ENCODE results near the gene TNFRSF19.

The TNFRSF19 gene

DNA sequence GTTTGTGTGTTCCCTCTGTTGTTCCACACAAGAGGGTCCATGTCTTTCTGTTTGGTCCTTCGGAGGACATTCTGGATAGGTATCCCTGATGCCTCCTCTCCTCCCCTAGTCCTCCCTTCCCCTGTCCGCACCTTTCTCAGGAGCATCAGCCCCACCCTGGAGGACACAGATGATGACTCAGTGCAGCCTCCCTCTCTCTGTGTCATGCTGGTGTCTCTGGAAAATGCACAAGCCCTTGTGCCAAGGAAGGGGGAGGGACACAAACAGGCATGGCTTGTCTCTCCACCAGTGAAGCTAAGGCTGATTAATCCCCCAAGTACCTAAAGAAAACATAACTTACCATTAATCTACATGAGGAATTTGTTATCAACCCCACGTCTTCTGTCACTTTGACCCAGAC, 16.2 kb upstream of the TNFRSF19 start:
- TF ChIP-seq, protein P1, sequence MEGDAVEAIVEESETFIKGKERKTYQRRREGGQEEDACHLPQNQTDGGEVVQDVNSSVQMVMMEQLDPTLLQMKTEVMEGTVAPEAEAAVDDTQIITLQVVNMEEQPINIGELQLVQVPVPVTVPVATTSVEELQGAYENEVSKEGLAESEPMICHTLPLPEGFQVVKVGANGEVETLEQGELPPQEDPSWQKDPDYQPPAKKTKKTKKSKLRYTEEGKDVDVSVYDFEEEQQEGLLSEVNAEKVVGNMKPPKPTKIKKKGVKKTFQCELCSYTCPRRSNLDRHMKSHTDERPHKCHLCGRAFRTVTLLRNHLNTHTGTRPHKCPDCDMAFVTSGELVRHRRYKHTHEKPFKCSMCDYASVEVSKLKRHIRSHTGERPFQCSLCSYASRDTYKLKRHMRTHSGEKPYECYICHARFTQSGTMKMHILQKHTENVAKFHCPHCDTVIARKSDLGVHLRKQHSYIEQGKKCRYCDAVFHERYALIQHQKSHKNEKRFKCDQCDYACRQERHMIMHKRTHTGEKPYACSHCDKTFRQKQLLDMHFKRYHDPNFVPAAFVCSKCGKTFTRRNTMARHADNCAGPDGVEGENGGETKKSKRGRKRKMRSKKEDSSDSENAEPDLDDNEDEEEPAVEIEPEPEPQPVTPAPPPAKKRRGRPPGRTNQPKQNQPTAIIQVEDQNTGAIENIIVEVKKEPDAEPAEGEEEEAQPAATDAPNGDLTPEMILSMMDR (conservative IDR thresholded peaks at IDR 0.05; ENCODE audit: low read depth), result no peak
- no peak overlapping the region for H3K27ac ChIP-seq
- peak; percentile 45 for DNase-seq (ENCODE audit: low spot score)
- ChIA-PET CTCF (no interaction called here), POLR2A (ENCODE audit: low non-redundant PET) (no interaction called here)

DNA sequence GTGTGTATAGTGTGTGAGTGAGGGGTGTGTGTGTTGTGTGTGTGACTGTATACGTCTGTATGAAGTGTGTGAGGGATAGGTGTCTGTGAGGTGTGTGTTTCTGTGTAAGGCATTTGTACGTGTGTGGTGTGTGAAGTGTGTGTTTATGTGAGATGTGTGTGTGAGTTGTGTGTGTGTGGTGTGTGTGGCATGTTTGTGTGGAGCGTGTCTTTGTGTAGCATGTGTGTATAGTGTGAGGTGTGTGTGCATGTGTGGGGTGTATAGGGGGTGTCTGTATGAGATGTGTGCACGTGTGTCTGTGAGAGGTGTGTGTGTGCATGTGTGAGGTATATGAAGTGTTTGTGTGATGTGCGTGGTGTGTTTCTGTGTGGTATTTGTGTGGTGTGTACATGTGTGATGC, 13.2 kb upstream of the TNFRSF19 start:
- DNase-seq (ENCODE audit: low spot score), result no peak
- TF ChIP-seq, protein P1 (conservative IDR thresholded peaks at IDR 0.05; ENCODE audit: low read depth), result no peak
- no peak overlapping the region for H3K27ac ChIP-seq
- ChIA-PET CTCF (no interaction called here), POLR2A (ENCODE audit: low non-redundant PET) (no interaction called here)

DNA sequence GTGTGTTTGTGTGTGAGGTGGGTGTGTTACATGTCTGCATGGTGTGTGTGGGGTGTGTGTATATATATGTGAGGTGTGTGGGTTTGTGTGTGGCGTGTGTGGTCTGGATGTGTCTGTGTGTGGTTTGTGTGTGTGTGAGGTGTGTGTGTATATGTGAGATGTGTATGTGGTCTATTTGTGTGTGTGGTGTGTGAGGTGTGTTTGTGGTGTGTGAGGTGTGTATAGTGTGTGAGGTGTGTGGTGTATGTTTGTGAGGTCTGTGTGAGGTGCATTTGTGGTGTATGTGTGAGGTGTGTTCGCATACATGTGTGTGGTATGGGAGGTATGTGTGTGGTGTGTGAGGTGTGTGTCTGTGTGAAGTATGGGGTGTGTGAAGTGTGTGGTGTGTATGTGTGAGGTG, 12.5 kb upstream of the TNFRSF19 start:
- POLR2A ChIA-PET (ENCODE audit: low non-redundant PET), result no interaction called here
- CTCF ChIA-PET, result no interaction called here
- no peak for DNase-seq (ENCODE audit: low spot score)
- TF ChIP-seq, protein P1 (conservative IDR thresholded peaks at IDR 0.05; ENCODE audit: low read depth), result no peak
- H3K27ac ChIP-seq, result no peak overlapping the region

DNA sequence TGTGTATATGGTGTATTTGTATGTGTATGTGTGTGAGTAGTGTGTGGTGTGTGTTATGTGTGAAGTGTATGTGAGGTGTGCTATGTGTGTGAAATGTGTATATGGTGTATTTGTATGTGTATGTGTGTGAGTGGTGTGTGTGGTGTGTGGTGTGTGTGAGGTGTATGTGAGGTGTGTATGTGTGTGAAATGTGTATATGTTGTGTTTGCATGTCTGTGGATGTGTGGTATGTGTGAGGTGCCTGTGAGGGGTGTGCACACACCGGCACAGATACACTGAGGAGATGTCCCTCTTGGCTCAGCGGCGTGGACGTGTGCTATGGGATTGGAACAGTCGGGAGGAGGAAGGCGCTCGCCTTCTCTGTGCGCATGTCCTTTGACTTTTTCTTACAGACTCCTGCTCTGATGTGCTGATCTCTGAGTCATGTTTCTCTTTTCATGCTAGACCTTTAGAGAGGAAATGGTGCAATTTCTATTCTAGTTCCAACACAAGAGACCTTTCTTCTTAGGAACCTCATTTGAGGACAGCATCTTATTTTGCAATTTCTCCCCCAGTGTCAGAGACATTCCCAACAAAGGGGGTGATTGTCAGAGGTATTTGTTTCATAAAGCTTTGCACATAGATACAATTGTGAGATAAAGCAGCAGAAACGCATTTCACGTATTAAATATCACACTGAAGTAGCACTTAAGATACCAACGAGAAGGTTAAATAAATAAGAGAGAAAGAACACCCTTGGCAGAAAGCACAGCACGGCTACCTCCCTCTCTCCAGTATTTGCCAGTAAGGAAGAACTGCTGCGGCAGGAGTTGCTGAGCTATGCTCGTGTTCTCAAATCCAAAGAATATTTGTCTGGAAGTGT, 11.3 kb upstream of the TNFRSF19 start:
- ChIA-PET POLR2A (ENCODE audit: low non-redundant PET) (no interaction called here), CTCF (interaction anchor here (0.6 kb wide), 1 partner anchor 14 kb away, joined by 3 read pairs; no protein-coding TSS in a partner anchor)
- peak overlapping the region; percentile 75 for H3K27ac ChIP-seq
- TF ChIP-seq, protein P1 (conservative IDR thresholded peaks at IDR 0.05; ENCODE audit: low read depth), result no peak
- peak; percentile 79 for DNase-seq (ENCODE audit: low spot score)

DNA sequence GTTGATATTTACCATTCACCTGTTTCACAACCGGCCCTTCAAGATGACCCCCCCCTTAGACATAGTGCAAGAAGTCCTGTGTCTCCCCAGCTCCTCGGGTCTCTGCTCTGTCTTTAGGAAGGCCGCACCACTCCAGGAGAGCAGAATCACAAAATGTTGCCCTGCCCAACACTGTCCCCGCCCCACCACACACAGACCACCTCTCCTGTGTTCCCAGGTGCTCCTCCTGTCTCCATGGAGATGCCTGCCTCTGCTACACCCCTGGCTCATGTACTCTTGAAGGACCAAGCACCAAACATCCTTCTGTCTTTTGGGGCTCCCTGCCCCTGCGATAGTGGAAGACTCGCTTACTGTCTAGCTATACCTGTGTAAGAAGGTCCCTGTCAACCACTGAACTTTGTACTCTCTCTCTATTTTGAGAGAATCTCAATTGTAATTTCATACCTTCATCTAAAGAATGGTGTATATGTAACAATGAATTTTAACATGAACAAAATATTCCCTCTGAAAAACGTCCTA, 9.6 kb upstream of the TNFRSF19 start:
- H3K27ac ChIP-seq, result no peak overlapping the region
- POLR2A ChIA-PET (ENCODE audit: low non-redundant PET), result no interaction called here
- TF ChIP-seq, protein P1 (conservative IDR thresholded peaks at IDR 0.05; ENCODE audit: low read depth), result no peak
- CTCF ChIA-PET, result interaction anchor here (0.6 kb wide), 1 partner anchor 18 kb away, joined by 3 read pairs; no protein-coding TSS in a partner anchor
- DNase-seq (ENCODE audit: low spot score), result no peak

DNA sequence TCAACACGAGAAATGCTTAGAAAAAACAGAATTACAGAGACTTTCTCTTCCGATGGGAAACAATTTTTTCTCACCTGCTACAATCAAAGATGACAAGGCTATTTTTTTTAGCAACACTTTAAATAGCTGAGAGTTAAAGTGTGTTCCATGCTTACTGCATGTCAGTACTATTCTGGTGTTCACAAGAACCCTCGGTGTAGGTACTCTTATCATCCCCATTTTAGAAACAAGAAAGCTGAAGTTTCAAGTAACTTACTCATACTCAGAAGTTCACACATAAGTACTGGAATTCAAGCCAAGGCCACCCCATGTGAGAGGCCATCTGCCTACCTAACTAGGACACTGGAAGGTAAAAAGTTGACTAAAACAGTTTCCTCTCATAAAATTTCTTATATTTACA, 9.0 kb upstream of the TNFRSF19 start:
- DNase-seq (ENCODE audit: low spot score), result no peak
- H3K27ac ChIP-seq, result no peak overlapping the region
- ChIA-PET POLR2A (ENCODE audit: low non-redundant PET) (no interaction called here), CTCF (interaction anchor here (0.6 kb wide), 1 partner anchor 17 kb away, joined by 3 read pairs; no protein-coding TSS in a partner anchor)
- TF ChIP-seq, protein P1 (conservative IDR thresholded peaks at IDR 0.05; ENCODE audit: low read depth), result no peak
